HG03097 (cell line): ENCODE data around the gene TRIM10.
"Not testable (repeated sequence)": the region's sequence is repeated elsewhere in the genome, so short reads cannot be mapped to it uniquely, and the experiment has no call there.

Source experiments
- ATAC-seq: cut with Tn5 transposase; IDR thresholded peaks from one replicate; pipeline ENCODE4 v1.9.1; 2021; ENCODE audit not compliant: unreplicated experiment, low FRiP score

Gene TRIM10

GRCh38 chr6:30175765-30176164 lies 14.8 kb upstream of the TRIM10 start:
- no peak for ATAC-seq

GRCh38 chr6:30172681-30173080 lies 11.7 kb upstream of the TRIM10 start:
- ATAC-seq, result no peak

- no peak for ATAC-seq
These were observed 10.9 kb upstream of the TRIM10 start for GRCh38 chr6:30171677-30172471.

GRCh38 chr6:30169658-30170614 lies 8.9 kb upstream of the TRIM10 start:
- ATAC-seq, result no peak

- no peak for ATAC-seq
These were observed 7.7 kb upstream of the TRIM10 start for GRCh38 chr6:30168741-30169140.

GRCh38 chr6:30167101-30167500 lies 6.1 kb upstream of the TRIM10 start:
- no peak for ATAC-seq

GRCh38 chr6:30165238-30165637 lies 4.2 kb upstream of the TRIM10 start:
- not testable (repeated sequence) for ATAC-seq

- ATAC-seq, result no peak
These were observed 3.7 kb upstream of the TRIM10 start for GRCh38 chr6:30164714-30165113.

GRCh38 chr6:30163918-30164654 lies 3.1 kb upstream of the TRIM10 start:
- ATAC-seq, result no peak

GRCh38 chr6:30163090-30163917 lies 2.3 kb upstream of the TRIM10 start, which contains the start of gene TRIM15:
TRIM15 (plus strand) TSS chr6:30163546; CDS start chr6:30163685, 139 bp downstream.
- no peak for ATAC-seq

- no peak for ATAC-seq
These were observed 1.5 kb upstream of the TRIM10 start for GRCh38 chr6:30162265-30163089.

- no peak for ATAC-seq
These were observed 815 bp downstream of the TRIM10 start for GRCh38 chr6:30160008-30160784.

GRCh38 chr6:30158475-30159040 lies 2.5 kb downstream of the TRIM10 start:
- no peak for ATAC-seq

- no peak for ATAC-seq
These were observed 3.0 kb downstream of the TRIM10 start for GRCh38 chr6:30157999-30158398.

GRCh38 chr6:30157581-30157980 lies 3.4 kb downstream of the TRIM10 start:
- ATAC-seq, result no peak

GRCh38 chr6:30156774-30157173 lies 4.2 kb downstream of the TRIM10 start:
- ATAC-seq, result no peak

- no peak for ATAC-seq
These were observed 4.8 kb downstream of the TRIM10 start for GRCh38 chr6:30156262-30156599.
